Uterus (tissue), 4 donors: ENCODE measurements around the gene GMDS. TPM values are rescaled to one million over a fixed set of nuclear protein-coding genes. Genes with fewer than 3 reads are reported as not detected.

ENCODE experiments used
- DNase-seq, 2 donors: peaks; one replicate each; pipeline ENCODE4 v3.0.0-alpha.2; 2019 to 2020
- H3K27ac ChIP-seq, 2 donors: fragments of 200-600 bp; sonication (generic); 1 replicate in 1 of 2; 2 replicates in 1 of 2; pipeline ENCODE4 v1.5.1; 2016 to 2018
- H3K27me3 ChIP-seq, 2 donors: fragments of 200-600 bp; sonication (generic); one replicate each; pipeline ENCODE4 v1.5.1; 2018 to 2019; ENCODE audit warnings: control low read depth in 1 of 2
- H3K36me3 ChIP-seq, 2 donors: fragments of 200-600 bp; sonication (generic); one replicate each; pipeline ENCODE4 v1.5.1; 2019; ENCODE audit warnings: control low read depth in 1 of 2
- H3K4me1 ChIP-seq, 2 donors: fragments of 200-600 bp; sonication (generic); one replicate each; pipeline ENCODE4 v1.5.1; 2018 to 2019; ENCODE audit warnings: control low read depth in 1 of 2
- H3K4me3 ChIP-seq, 2 donors: fragments of 200-600 bp; sonication (generic); 1 replicate in 1 of 2; 2 replicates in 1 of 2; pipeline ENCODE4 v1.5.1; 2018 to 2019; ENCODE audit warnings: mild to moderate bottlenecking in 1 of 2
- H3K9me3 ChIP-seq, 2 donors: fragments of 200-600 bp; sonication (generic); one replicate each; pipeline ENCODE4 v1.5.1; 2019; ENCODE audit warnings: control low read depth in 1 of 2
- CTCF ChIP-seq, 4 experiments: fragments of 200-600 bp in 2 of 4; fragments of 450-650 bp in 2 of 4; sonication (generic) in 2 of 4; IDR thresholded peaks; one replicate each; pipeline ENCODE4 v1.5.1; 2016 to 2019; ENCODE audit warnings: antibody characterized with exemption in 4 of 4, mild to moderate bottlenecking in 2 of 4, moderate library complexity in 1 of 4
- POLR2A ChIP-seq, 2 donors: fragments of 450-650 bp; IDR thresholded peaks; one replicate each; pipeline ENCODE4 v1.6.1; 2016; ENCODE audit warnings: antibody characterized with exemption in 2 of 2, mild to moderate bottlenecking in 1 of 2, moderate library complexity in 1 of 2
- intact Hi-C: fragments of 100-400 bp; cut with DNase I; formaldehyde crosslinking; loops from one replicate; pipeline ENCODE4 v1.15.1; 2023; ENCODE audit warnings: low total_unique reads
- total RNA-seq, 4 donors: library from RNA; depleted of rRNA in 3 of 4; stranded (reverse); fragments of >200 nt in 3 of 4; gene quantifications; one replicate each; pipeline versions ENCODE4 v1.1.0 to v1.2.4, GENCODE V29; 2014 to 2023
- donor health status: DM: yes; HTN: yes; CAD: no.

GMDS gene
- total RNA-seq, 4 donors from 2014 or later = 5.3 to 17.4 (median 12.9) TPM

DNA sequence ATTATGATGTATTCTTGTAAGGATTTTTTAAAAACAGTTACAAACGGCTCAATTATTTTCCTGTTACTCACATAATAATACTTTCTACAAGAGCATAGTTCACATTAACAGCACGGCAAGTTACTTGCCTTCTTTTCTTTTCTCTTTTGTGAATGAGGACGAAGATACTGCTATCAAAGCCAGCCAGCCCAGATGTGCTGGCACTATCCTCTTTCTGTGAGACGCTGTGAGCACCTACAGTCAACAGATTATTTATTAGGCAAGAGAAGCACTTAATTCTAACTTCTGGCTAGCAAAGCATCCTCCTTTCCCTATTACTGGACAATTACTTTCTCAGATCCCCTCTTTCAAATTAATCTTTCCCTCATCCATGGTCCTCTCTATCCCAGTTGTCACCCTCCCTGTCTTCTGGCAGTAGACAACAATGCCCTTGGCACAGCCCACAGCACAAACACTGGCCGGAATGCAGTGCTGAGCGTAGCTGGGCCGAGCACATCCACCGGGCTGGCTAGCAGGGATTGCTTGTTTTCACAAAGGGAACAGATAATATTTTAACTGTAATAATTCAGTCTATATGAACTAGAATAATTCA, 373.6 kb downstream of the GMDS start:
- no peak for DNase-seq
- Histone ChIP-seq H3K36me3 (no peaks in the 10 kb centered on the region), H3K9me3 (no peaks in the 10 kb centered on the region), H3K27me3 (no peaks in the 10 kb centered on the region), H3K4me3 (no peak overlapping the region), H3K27ac (no peak overlapping the region), H3K4me1 (no peaks in the 10 kb centered on the region)
- intact Hi-C loops = no loop called here
- no peak for TF ChIP-seq POLR2A (IDR thresholded peaks at IDR 0.05)
- TF ChIP-seq CTCF (IDR thresholded peaks at IDR 0.05) = no peak

GRCh38 chr6:1870932-1871331, 374.5 kb downstream of the GMDS start:
- DNase-seq = no peak
- Histone ChIP-seq H3K9me3 (no peaks in the 10 kb centered on the region), H3K36me3 (no peaks in the 10 kb centered on the region), H3K4me1 (no peaks in the 10 kb centered on the region), H3K27me3 (no peaks in the 10 kb centered on the region), H3K27ac (no peak overlapping the region), H3K4me3 (no peak overlapping the region)
- no peak for TF ChIP-seq POLR2A (IDR thresholded peaks at IDR 0.05)
- no peak for TF ChIP-seq CTCF (IDR thresholded peaks at IDR 0.05)
- intact Hi-C loops = no loop called here

- TF ChIP-seq POLR2A (IDR thresholded peaks at IDR 0.05) (no peak), CTCF (IDR thresholded peaks at IDR 0.05) (no peak)
- Histone ChIP-seq H3K4me3 (no peak overlapping the region), H3K27me3 (no peaks in the 10 kb centered on the region), H3K4me1 (no peaks in the 10 kb centered on the region), H3K27ac (no peak overlapping the region), H3K36me3 (no peaks in the 10 kb centered on the region), H3K9me3 (no peaks in the 10 kb centered on the region)
- intact Hi-C loops = no loop called here
- no peak for DNase-seq
These were observed 375.2 kb downstream of the GMDS start for GRCh38 chr6:1870251-1870650.

- Histone ChIP-seq H3K27ac (no peak overlapping the region), H3K27me3 (no peaks in the 10 kb centered on the region), H3K9me3 (no peaks in the 10 kb centered on the region), H3K36me3 (no peaks in the 10 kb centered on the region), H3K4me3 (no peak overlapping the region), H3K4me1 (no peaks in the 10 kb centered on the region)
- TF ChIP-seq CTCF (IDR thresholded peaks at IDR 0.05) = no peak
- no peak for TF ChIP-seq POLR2A (IDR thresholded peaks at IDR 0.05)
- no peak for DNase-seq
- intact Hi-C loops = no loop called here
These were observed 375.6 kb downstream of the GMDS start for GRCh38 chr6:1869769-1870168.

- no peak for DNase-seq
- H3K27me3 ChIP-seq = no peaks in the 10 kb centered on the region
- no peak overlapping the region for H3K27ac ChIP-seq
- no peaks in the 10 kb centered on the region for H3K9me3 ChIP-seq
- H3K4me3 ChIP-seq = no peak overlapping the region
- TF ChIP-seq CTCF (IDR thresholded peaks at IDR 0.05) (no peak), POLR2A (IDR thresholded peaks at IDR 0.05) (no peak)
- H3K36me3 ChIP-seq = no peaks in the 10 kb centered on the region
- intact Hi-C loops = no loop called here
- H3K4me1 ChIP-seq = no peaks in the 10 kb centered on the region
These were observed 376.1 kb downstream of the GMDS start for GRCh38 chr6:1869308-1869707.
